H1 (cell line): ENCODE measurements around the gene BORCS8. TPM values are rescaled to one million over a fixed set of nuclear protein-coding genes. Genes with fewer than 3 reads are reported as not detected.

ENCODE experiments used
- CTCF ChIA-PET: fragments of 300-600 bp; sonication (Branson Sonifier 250); formaldehyde crosslinking; loops from one replicate; lab custom pipeline; 2021; ENCODE audit not compliant: partially characterized antibody; lab: Charles Lee
- POLR2A ChIA-PET: fragments of 300-600 bp; sonication (Branson Sonifier 250); formaldehyde crosslinking; loops from one replicate; lab custom pipeline; 2021; ENCODE audit warnings: inconsistent platforms; ENCODE audit not compliant: partially characterized antibody; lab: Charles Lee
- DNase-seq, 2 experiments: peaks; one replicate each; pipeline versions ENCODE4 v3.0.0 to v3.0.0-alpha.2; 2010 to 2022; ENCODE audit warnings: low spot score in 2 of 2, low read depth in 1 of 2, mixed read lengths in 1 of 2
- FAIRE-seq: peaks from 2 replicates; lab custom pipeline; 2011; peaks lifted over from hg19 to GRCh38; lab: Jason Lieb, UNC
- H2AFZ ChIP-seq: 2 replicates; pipeline ENCODE4 v1.8.1; 2012; ENCODE audit warnings: low read length, inconsistent platforms
- H2AK5ac ChIP-seq: 2 replicates; pipeline ENCODE4 v1.6.1; 2013; ENCODE audit warnings: low read depth, low read length
- H2BK120ac ChIP-seq: replicated peaks from 2 replicates; pipeline ENCODE3; 2013; ENCODE audit warnings: low read depth, low read length, inconsistent platforms
- H2BK12ac ChIP-seq: 2 replicates; pipeline ENCODE4 v1.6.1; 2013; ENCODE audit warnings: low read depth, low read length
- H2BK15ac ChIP-seq: 2 replicates; pipeline ENCODE4 v1.6.1; 2013; ENCODE audit warnings: low read length
- H2BK20ac ChIP-seq: 2 replicates; pipeline ENCODE4 v1.6.1; 2013; ENCODE audit warnings: low read length
- H2BK5ac ChIP-seq: 2 replicates; pipeline ENCODE4 v1.6.1; 2013; ENCODE audit warnings: low read depth, low read length
- H3K14ac ChIP-seq: 2 replicates; pipeline ENCODE4 v1.6.1; 2013; ENCODE audit warnings: inconsistent platforms; ENCODE audit not compliant: insufficient read length
- H3K18ac ChIP-seq: 2 replicates; pipeline ENCODE4 v1.6.1; 2013; ENCODE audit warnings: low read length; ENCODE audit errors: extremely low read depth
- H3K23ac ChIP-seq: 2 replicates; pipeline ENCODE4 v1.6.1; 2013; ENCODE audit warnings: inconsistent platforms; ENCODE audit not compliant: insufficient read length
- H3K23me2 ChIP-seq: 2 replicates; pipeline ENCODE4 v1.6.1; 2013; ENCODE audit warnings: low read depth, low read length
- H3K27ac ChIP-seq: 2 replicates; pipeline ENCODE4 v1.6.1; 2011; ENCODE audit warnings: low read depth, low read length, inconsistent platforms
- H3K27me3 ChIP-seq, 4 experiments: replicated peaks in 1 of 4; 1 replicate in 1 of 4; 2 replicates in 3 of 4; pipeline versions ENCODE4 v1.6.1 to v1.8.1; 2011 to 2013; ENCODE audit warnings: low read length in 3 of 4, mild to moderate bottlenecking in 3 of 4, inconsistent platforms in 2 of 4, mixed read lengths in 2 of 4, moderate library complexity in 1 of 4; ENCODE audit not compliant: control insufficient read depth in 3 of 4, insufficient read depth in 3 of 4; ENCODE audit errors: extremely low read depth in 1 of 4
- H3K36me3 ChIP-seq, 4 experiments: 2 replicates each; pipeline versions ENCODE4 v1.6.1 to v1.8.1; 2011 to 2013; ENCODE audit warnings: mild to moderate bottlenecking in 4 of 4, low read length in 3 of 4, moderate library complexity in 2 of 4, control low read depth in 1 of 4, inconsistent platforms in 1 of 4; ENCODE audit not compliant: insufficient read depth in 4 of 4, control insufficient read depth in 2 of 4
- H3K4ac ChIP-seq: replicated peaks from 2 replicates; pipeline ENCODE3; 2013; ENCODE audit warnings: low read length, low read depth, mixed read lengths, inconsistent platforms; ENCODE audit not compliant: insufficient read length
- H3K4me1 ChIP-seq, 4 experiments: replicated peaks in 1 of 4; 1 replicate in 1 of 4; 2 replicates in 3 of 4; pipeline versions ENCODE4 v1.6.1 to v1.8.1; 2011 to 2013; ENCODE audit warnings: low read length in 3 of 4, inconsistent platforms in 2 of 4, mixed read lengths in 1 of 4; ENCODE audit not compliant: insufficient read depth in 4 of 4, control insufficient read depth in 3 of 4
- H3K4me2 ChIP-seq, 2 experiments: 2 replicates each; pipeline versions ENCODE4 v1.6.1 to v1.8.1; 2011 to 2013; ENCODE audit warnings: low read depth in 2 of 2, low read length in 2 of 2, control low read depth in 1 of 2, inconsistent platforms in 1 of 2, mild to moderate bottlenecking in 1 of 2; ENCODE audit not compliant: insufficient read depth in 1 of 2
- H3K4me3 ChIP-seq, 4 experiments: fragments of 200-600, 300-600 bp in 1 of 4; sonication (generic), shearing (Covaris generic), sonication (Bioruptor Twin) in 1 of 4; 2 replicates each; pipeline versions ENCODE4 v1.5.1 to v1.8.1; 2011 to 2016; ENCODE audit warnings: low read length in 4 of 4, low read depth in 3 of 4, control low read depth in 2 of 4, inconsistent platforms in 2 of 4, mild to moderate bottlenecking in 2 of 4, mixed read lengths in 1 of 4, moderate library complexity in 1 of 4; ENCODE audit not compliant: insufficient read depth in 2 of 4; ENCODE audit errors: extremely low read depth in 1 of 4
- H3K56ac ChIP-seq: replicated peaks from 2 replicates; pipeline ENCODE3; 2013; ENCODE audit warnings: low read depth, mild to moderate bottlenecking, mixed read lengths, low read length, inconsistent platforms; ENCODE audit not compliant: insufficient read length
- H3K79me1 ChIP-seq: 2 replicates; pipeline ENCODE4 v1.6.1; 2013; ENCODE audit warnings: low read depth, low read length, control low read depth
- H3K79me2 ChIP-seq, 2 experiments: 2 replicates each; pipeline versions ENCODE4 v1.6.1 to v1.8.1; 2012 to 2013; ENCODE audit warnings: low read length in 2 of 2, mild to moderate bottlenecking in 2 of 2, inconsistent platforms in 1 of 2; ENCODE audit not compliant: insufficient read depth in 2 of 2, control insufficient read depth in 1 of 2
- H3K9ac ChIP-seq, 4 experiments: replicated peaks in 1 of 4; 1 replicate in 1 of 4; 2 replicates in 3 of 4; pipeline versions ENCODE4 v1.6.1 to v1.8.1; 2011 to 2013; ENCODE audit warnings: low read depth in 3 of 4, low read length in 3 of 4, control low read depth in 2 of 4, mild to moderate bottlenecking in 2 of 4, moderate library complexity in 2 of 4, inconsistent platforms in 1 of 4; ENCODE audit errors: extremely low read depth in 1 of 4
- H3K9me3 ChIP-seq, 2 experiments: 2 replicates each; pipeline versions ENCODE4 v1.6.1 to v1.8.1; 2012 to 2013; ENCODE audit warnings: mild to moderate bottlenecking in 2 of 2, moderate library complexity in 2 of 2, control low read depth in 1 of 2, inconsistent platforms in 1 of 2, low read depth in 1 of 2, low read length in 1 of 2, mixed read lengths in 1 of 2; ENCODE audit not compliant: insufficient read depth in 2 of 2
- H4K20me1 ChIP-seq, 2 experiments: replicated peaks in 1 of 2; 2 replicates each; pipeline versions ENCODE3 to v1.8.1; 2011 to 2013; ENCODE audit warnings: inconsistent platforms in 2 of 2, low read length in 2 of 2, mild to moderate bottlenecking in 1 of 2; ENCODE audit not compliant: insufficient read depth in 2 of 2, control insufficient read depth in 1 of 2
- H4K5ac ChIP-seq: 2 replicates; pipeline ENCODE4 v1.6.1; 2013; ENCODE audit warnings: low read length, low read depth, mixed read lengths, inconsistent platforms; ENCODE audit not compliant: insufficient read length
- H4K8ac ChIP-seq: 2 replicates; pipeline ENCODE4 v1.8.0; 2013; ENCODE audit warnings: mild to moderate bottlenecking, moderate library complexity, low read length, inconsistent platforms; ENCODE audit not compliant: insufficient read depth; ENCODE audit errors: extremely low read depth
- H4K91ac ChIP-seq: replicated peaks from 2 replicates; pipeline ENCODE3; 2013; ENCODE audit warnings: low read length, mixed read lengths, inconsistent platforms; ENCODE audit not compliant: insufficient read length
- ASH2L ChIP-seq: fragments of 200-600, 300-600 bp; sonication (generic); IDR thresholded peaks from one replicate; pipeline ENCODE4 v1.7.1; 2017; ENCODE audit warnings: low read length
- BACH1 ChIP-seq: IDR thresholded peaks from 2 replicates; pipeline ENCODE4 v1.6.1; 2012; ENCODE audit warnings: low read length, improper control_type of control experiment
- CHD1 ChIP-seq: IDR thresholded peaks from 2 replicates; pipeline ENCODE4 v1.6.1; 2012; ENCODE audit warnings: low read depth, low read length, improper control_type of control experiment
- GABPA ChIP-seq: IDR thresholded peaks from 2 replicates; pipeline ENCODE4 v1.6.1; 2011; ENCODE audit warnings: mild to moderate bottlenecking, low read length, moderate library complexity, borderline replicate concordance; ENCODE audit not compliant: insufficient read depth
- KDM5A ChIP-seq: fragments of 200-600 bp; IDR thresholded peaks from 2 replicates; pipeline ENCODE4 v1.7.1; 2012; ENCODE audit warnings: mild to moderate bottlenecking, low read length, inconsistent platforms, mixed read lengths
- PHF8 ChIP-seq: fragments of 200-600 bp; sonication (generic); conservative IDR thresholded peaks from 2 replicates; pipeline ENCODE4 v1.7.1; 2012; ENCODE audit warnings: low read depth, mild to moderate bottlenecking, inconsistent platforms, low read length, moderate library complexity
- RXRA ChIP-seq: IDR thresholded peaks from 2 replicates; pipeline ENCODE4 v1.6.1; 2011; ENCODE audit warnings: low read depth, mild to moderate bottlenecking, low read length, moderate library complexity; ENCODE audit not compliant: insufficient read depth
- SAP30 ChIP-seq: fragments of 300-600 bp; sonication (generic); IDR thresholded peaks from 2 replicates; pipeline ENCODE4 v1.7.1; 2012; ENCODE audit warnings: low read length, moderate library complexity, mild to moderate bottlenecking, inconsistent platforms; ENCODE audit not compliant: insufficient read depth, insufficient replicate concordance
- SIN3A ChIP-seq, 2 experiments: IDR thresholded peaks in 1 of 2; conservative IDR thresholded peaks in 1 of 2; 2 replicates each; pipeline ENCODE4 v1.6.1; 2011 to 2012; ENCODE audit warnings: low read length in 2 of 2, improper control_type of control experiment in 1 of 2, low read depth in 1 of 2, mild to moderate bottlenecking in 1 of 2
- SUZ12 ChIP-seq: fragments of 200-600 bp; sonication (generic); IDR thresholded peaks from 2 replicates; pipeline ENCODE4 v1.6.1; 2012; ENCODE audit warnings: mild to moderate bottlenecking, inconsistent platforms, low read length, moderate library complexity, mixed read lengths
- TBP ChIP-seq: IDR thresholded peaks from 2 replicates; pipeline ENCODE4 v1.6.1; 2011; ENCODE audit warnings: low read depth, low read length, improper control_type of control experiment
- USF2 ChIP-seq: IDR thresholded peaks from 2 replicates; pipeline ENCODE4 v1.6.1; 2011; ENCODE audit warnings: low read length, improper control_type of control experiment
- YY1 ChIP-seq: IDR thresholded peaks from 2 replicates; pipeline ENCODE4 v1.6.1; 2011; ENCODE audit warnings: low read depth, mild to moderate bottlenecking, low read length
- WGBS, 2 experiments: shearing (Covaris generic) in 1 of 2; methylation state at CpG; one replicate each; pipeline versions ENCODE4 v1.1.6 to v1.1.7; 2013 to 2015; ENCODE audit warnings: low lambda C conversion rate in 2 of 2, mixed read lengths in 2 of 2, inconsistent platforms in 1 of 2, low coverage in 1 of 2, missing lambda C conversion rate in 1 of 2; ENCODE audit not compliant: insufficient replicate concordance in 2 of 2, insufficient coverage in 1 of 2, insufficient read length in 1 of 2; ENCODE audit errors: extremely low coverage in 1 of 2, missing lambda C conversion rate in 1 of 2; 5-methylcytosine and 5-hydroxymethylcytosine counted together
- polyA plus RNA-seq, 7 experiments: library from polyadenylated mRNA; depleted of rRNA in 3 of 7; stranded (reverse) in 5 of 7; unstranded in 2 of 7; fragments of >200 nt in 5 of 7; fragments of 200-250 nt in 2 of 7; gene quantifications; 1 replicate in 5 of 7; 2 replicates in 1 of 7; 4 replicates in 1 of 7; pipeline versions ENCODE4 v1.2.1 to v1.2.3, GENCODE V29; 2011 to 2013; ENCODE audit warnings: missing spikeins in 2 of 7, mixed read lengths in 2 of 7
- total RNA-seq: library from RNA; stranded (reverse); fragmentation: NEBNext Ultra II Directional; extraction: Animal tissue kit (Norgen Biotek cat#: 25700); gene quantifications from 2 replicates; pipeline ENCODE4 v1.2.1, GENCODE V29; 2021

The BORCS8 gene
- total and polyA plus RNA-seq, 2 of the 8 experiments (the other 6 are each of a cell fraction or from before 2014, with no cell fraction given), result 15.0 to 15.9 TPM

GRCh38 chr19:19147344-19147743 lies 44.6 kb downstream of the BORCS8 start:
- no peak for FAIRE-seq
- no peaks in the 10 kb centered on the region for H4K20me1 ChIP-seq
- peaks cover 0 to 2% (median under 1%) of the 10 kb centered on the region in 4 experiments; a peak in 2 of 7 replicates for H3K4me1 ChIP-seq
- no peaks in the 10 kb centered on the region for H3K79me2 ChIP-seq
- no peaks in the 10 kb centered on the region for H3K23me2 ChIP-seq
- ChIA-PET POLR2A (interaction anchor here (0.7 to 5.7 kb wide), 6 partner anchors 9 to 27 kb away, joined by 3 to 33 read pairs (median 4); partner anchors contain the start of gene MEF2B), CTCF (interaction anchor here (0.7 to 4.7 kb wide), 8 partner anchors 8 to 59 kb away, joined by 3 to 85 read pairs (median 4); no protein-coding TSS in a partner anchor)
- DNase-seq, result no peak
- no peak overlapping the region for H3K27ac ChIP-seq
- H2BK120ac ChIP-seq, result no peak overlapping the region
- no peak overlapping the region for H2BK12ac ChIP-seq
- H4K8ac ChIP-seq, result no peak overlapping the region
- H2AK5ac ChIP-seq, result no peak overlapping the region
- no peak overlapping the region for H3K9ac ChIP-seq
- H2BK15ac ChIP-seq, result no peak overlapping the region
- no peaks in the 10 kb centered on the region for H3K9me3 ChIP-seq
- H3K14ac ChIP-seq, result no peak overlapping the region
- H2BK5ac ChIP-seq, result no peak overlapping the region
- H4K5ac ChIP-seq, result no peak overlapping the region
- no peak overlapping the region for H3K56ac ChIP-seq
- H3K36me3 ChIP-seq, result no peaks in the 10 kb centered on the region
- H2AFZ ChIP-seq, result no peak overlapping the region
- H3K27me3 ChIP-seq, result no peaks in the 10 kb centered on the region
- H3K79me1 ChIP-seq, result no peaks in the 10 kb centered on the region
- H3K4ac ChIP-seq, result no peak overlapping the region
- no peak overlapping the region for H2BK20ac ChIP-seq
- H3K4me3 ChIP-seq, result no peak overlapping the region
- no peak overlapping the region for H3K23ac ChIP-seq
- 100% methylated on average over 1 of the region's 5 CpGs; no CpG with 5 or more reads in 1 of the 2 experiments for WGBS, 2 experiments
- H3K18ac ChIP-seq, result no peak overlapping the region
- H3K4me2 ChIP-seq, result no peak overlapping the region
- H4K91ac ChIP-seq, result no peak overlapping the region
- TF ChIP-seq KDM5A, result no peak
- no peak for TF ChIP-seq SUZ12
- TF ChIP-seq PHF8, result no peak
- TF ChIP-seq CHD1, result no peak
- TF ChIP-seq SAP30, result no peak
- TF ChIP-seq BACH1, result no peak
- no peak for TF ChIP-seq TBP
- no peak for TF ChIP-seq SIN3A (conservative IDR thresholded peaks at IDR 0.05 in 1 of 2, IDR thresholded peaks at IDR 0.05 in 1 of 2; ENCODE audit: low read depth in 1 of 2, low read length in 2 of 2)
- no peak for TF ChIP-seq YY1
- no peak for TF ChIP-seq RXRA
- no peak for TF ChIP-seq USF2
- no peak for TF ChIP-seq ASH2L
- TF ChIP-seq GABPA, result no peak
